Stimulated activated CD4-positive, alpha-beta T cell treated with anti-CD3 and anti-CD28 coated beads, Interleukin-12 subunit alpha, Interleukin-12 subunit beta, amount 100 ng/mL, for 4 hours (primary cell): Measurements from ENCODE around the gene MYT1.

Source experiments
- DNase-seq: peaks from one replicate; pipeline ENCODE4 v3.0.0-alpha.2; 2020

MYT1 gene

GRCh38 chr20:64155258-64156135, 8.8 kb upstream of the MYT1 start:
- no peak for DNase-seq

- no peak for DNase-seq
Measured at GRCh38 chr20:64156136-64156885, 7.9 kb upstream of the MYT1 start.

GRCh38 chr20:64156886-64157875, 7.1 kb upstream of the MYT1 start:
- no peak for DNase-seq

GRCh38 chr20:64157878-64158277, 6.4 kb upstream of the MYT1 start:
- DNase-seq, result no peak

- no peak for DNase-seq
Measured at GRCh38 chr20:64158346-64159285, 5.6 kb upstream of the MYT1 start.

GRCh38 chr20:64159286-64159680, 5.0 kb upstream of the MYT1 start:
- DNase-seq, result no peak

GRCh38 chr20:64159711-64160110, 4.5 kb upstream of the MYT1 start:
- DNase-seq, result no peak

GRCh38 chr20:64160118-64160517, 4.1 kb upstream of the MYT1 start:
- DNase-seq, result no peak

- no peak for DNase-seq
Measured at GRCh38 chr20:64160526-64161355, 3.5 kb upstream of the MYT1 start.

GRCh38 chr20:64161356-64162238, 2.7 kb upstream of the MYT1 start:
- peak; percentile 17 for DNase-seq

GRCh38 chr20:64162239-64162910, 1.9 kb upstream of the MYT1 start:
- DNase-seq, result no peak

- no peak for DNase-seq
Measured at GRCh38 chr20:64163776-64164122, 503 bp upstream of the MYT1 start.

- DNase-seq, result no peak
Measured at GRCh38 chr20:64165866-64166600, 1.8 kb downstream of the MYT1 start.

GRCh38 chr20:64166721-64167615, 2.7 kb downstream of the MYT1 start:
- DNase-seq, result no peak

GRCh38 chr20:64167676-64168075, 3.4 kb downstream of the MYT1 start:
- no peak for DNase-seq

GRCh38 chr20:64168381-64169090, 4.3 kb downstream of the MYT1 start:
- DNase-seq, result no peak

GRCh38 chr20:64169091-64169560, 4.9 kb downstream of the MYT1 start:
- no peak for DNase-seq
